Fibroblast of lung (primary cell): Measurements from ENCODE around the gene CTRL.

Experiments used
- EZH2 ChIP-seq: IDR thresholded peaks from 2 replicates; pipeline ENCODE4 v1.5.1; 2012; ENCODE audit warnings: low read length, control low read depth, mild to moderate bottlenecking; ENCODE audit errors: missing control alignments
- TF ChIP-seq, protein P1 (sequence below), 2 donors: IDR thresholded peaks in 1 of 2; conservative IDR thresholded peaks in 1 of 2; 1 replicate in 1 of 2; 2 replicates in 1 of 2; pipeline ENCODE4 v1.5.1; 2011 to 2012; ENCODE audit warnings: low read length in 2 of 2, control low read depth in 1 of 2, inconsistent platforms in 1 of 2, low read depth in 1 of 2, mild to moderate bottlenecking in 1 of 2

DNA sequence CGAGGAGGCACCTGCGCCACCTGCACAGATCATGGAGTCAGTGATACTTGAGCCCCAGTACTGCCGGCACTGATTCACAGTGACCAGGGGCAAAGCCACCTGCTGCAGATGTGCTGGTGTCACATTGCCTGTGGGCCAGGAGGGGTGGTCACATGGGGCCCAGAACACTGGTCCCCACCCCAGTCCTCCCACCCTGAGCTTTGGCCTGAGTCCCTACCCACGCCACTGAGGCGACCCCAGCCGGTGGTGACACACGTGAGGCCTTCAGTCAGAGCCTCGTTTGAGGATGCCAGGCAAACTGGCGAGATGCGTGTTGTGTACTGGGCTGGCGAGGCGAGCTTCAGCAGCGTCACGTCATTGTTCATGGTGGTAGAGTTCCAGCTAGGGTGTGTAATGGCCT, 1.5 kb downstream of the CTRL start:
- TF ChIP-seq, protein P1, sequence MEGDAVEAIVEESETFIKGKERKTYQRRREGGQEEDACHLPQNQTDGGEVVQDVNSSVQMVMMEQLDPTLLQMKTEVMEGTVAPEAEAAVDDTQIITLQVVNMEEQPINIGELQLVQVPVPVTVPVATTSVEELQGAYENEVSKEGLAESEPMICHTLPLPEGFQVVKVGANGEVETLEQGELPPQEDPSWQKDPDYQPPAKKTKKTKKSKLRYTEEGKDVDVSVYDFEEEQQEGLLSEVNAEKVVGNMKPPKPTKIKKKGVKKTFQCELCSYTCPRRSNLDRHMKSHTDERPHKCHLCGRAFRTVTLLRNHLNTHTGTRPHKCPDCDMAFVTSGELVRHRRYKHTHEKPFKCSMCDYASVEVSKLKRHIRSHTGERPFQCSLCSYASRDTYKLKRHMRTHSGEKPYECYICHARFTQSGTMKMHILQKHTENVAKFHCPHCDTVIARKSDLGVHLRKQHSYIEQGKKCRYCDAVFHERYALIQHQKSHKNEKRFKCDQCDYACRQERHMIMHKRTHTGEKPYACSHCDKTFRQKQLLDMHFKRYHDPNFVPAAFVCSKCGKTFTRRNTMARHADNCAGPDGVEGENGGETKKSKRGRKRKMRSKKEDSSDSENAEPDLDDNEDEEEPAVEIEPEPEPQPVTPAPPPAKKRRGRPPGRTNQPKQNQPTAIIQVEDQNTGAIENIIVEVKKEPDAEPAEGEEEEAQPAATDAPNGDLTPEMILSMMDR (conservative IDR thresholded peaks at IDR 0.05 in 1 of 2, IDR thresholded peaks at IDR 0.05 in 1 of 2; ENCODE audit: low read depth in 1 of 2, low read length in 2 of 2), result no peak
- no peak for TF ChIP-seq EZH2
